GM13976 (cell line): Measurements from ENCODE around the gene USP49.
A peak's percentile ranks its signal among the peaks of the same experiment; 100 is the strongest.

Experiments
- DNase-seq: peaks from one replicate; pipeline ENCODE4 v3.0.0; 2012; ENCODE audit warnings: low spot score
- CTCF ChIP-seq: IDR thresholded peaks from 2 replicates; pipeline ENCODE4 v1.5.1; 2012; ENCODE audit warnings: borderline replicate concordance, mild to moderate bottlenecking; ENCODE audit not compliant: insufficient read depth; ENCODE audit errors: extremely low read depth, missing control alignments, control extremely low read depth
- in situ Hi-C: fragments of 300-500 bp; cut with MboI; formaldehyde crosslinking; loops from one replicate; pipeline ENCODE4 v1.12.0; 2022; ENCODE audit warnings: low sequenced_read_pairs, mixed read lengths, inconsistent platforms; ENCODE audit not compliant: unreplicated experiment

The USP49 gene

GRCh38 chr6:41791984-41792383 is 103.2 kb downstream of the USP49 start:
- TF ChIP-seq CTCF: no peak
- in situ Hi-C loops: no loop called here
- DNase-seq: no peak

- no peak for TF ChIP-seq CTCF
- DNase-seq: no peak
- in situ Hi-C loops: no loop called here
Measured at GRCh38 chr6:41791305-41791704, 103.9 kb downstream of the USP49 start.

- DNase-seq: no peak
- TF ChIP-seq CTCF: no peak
- in situ Hi-C loops: no loop called here
Measured at GRCh38 chr6:41790045-41790444, 105.1 kb downstream of the USP49 start.

- no peak for TF ChIP-seq CTCF
- in situ Hi-C loops: no loop called here
- DNase-seq: no peak
Measured at GRCh38 chr6:41789390-41789724, 105.8 kb downstream of the USP49 start.

GRCh38 chr6:41787219-41787917 is 107.8 kb downstream of the USP49 start, which contains the start of gene TOMM6:
Gene TOMM6 (plus strand): TSS chr6:41787694. CDS start chr6:41787698, 4 bp downstream.
- peak; percentile 95 for TF ChIP-seq CTCF
- peak; percentile 94 for DNase-seq
- in situ Hi-C loops: no loop called here

- DNase-seq: peak; percentile 92
- peak; percentile 94 for TF ChIP-seq CTCF
- in situ Hi-C loops: no loop called here
Measured at GRCh38 chr6:41786451-41787218, 108.5 kb downstream of the USP49 start.
